HFF-Myc (cell line): Measurements from ENCODE around the gene KRT85.

Experiments
- DNase-seq: peaks from one replicate; pipeline ENCODE4 v3.0.0-alpha.2; 2011; ENCODE audit warnings: low read depth; ENCODE audit errors: extremely low read depth
- H3K4me3 ChIP-seq: replicated peaks from 2 replicates; pipeline ENCODE4 v1.5.1; 2011; ENCODE audit warnings: low read depth, mild to moderate bottlenecking, control low read depth, low read length
- CTCF ChIP-seq: IDR thresholded peaks from 2 replicates; pipeline ENCODE4 v1.5.1; 2012; ENCODE audit warnings: mild to moderate bottlenecking, low read depth, low read length, control low read depth; ENCODE audit errors: missing control alignments

The KRT85 gene

GRCh38 chr12:52310622-52311284 is 56.5 kb downstream of the KRT85 start:
- no peak for TF ChIP-seq CTCF
- DNase-seq = no peak

More at GRCh38 chr12:52310622-52311284, 56.5 kb downstream of the KRT85 start:
- H3K4me3 ChIP-seq = no peak overlapping the region
